Psoas muscle (tissue), 8 donors: Measurements from ENCODE around the gene SZRD1. TPM values are rescaled to one million over a fixed set of nuclear protein-coding genes. Genes with fewer than 3 reads are reported as not detected.

ENCODE experiments used
- ATAC-seq, 4 donors: fragments of 200-7000 bp; cut with Tn5 transposase; one replicate each; pipeline ENCODE4 v1.9.1; 2020; ENCODE audit warnings: moderate library complexity in 3 of 4, mild to moderate bottlenecking in 2 of 4
- DNase-seq, 2 donors: peaks; one replicate each; pipeline ENCODE4 v3.0.0-alpha.2; 2020
- H3K27ac ChIP-seq: fragments of 200-600 bp; one replicate; pipeline ENCODE4 v1.8.0; 2022
- H3K27me3 ChIP-seq, 3 donors: fragments of 200-600 bp in 1 of 3; one replicate each; pipeline versions ENCODE4 v1.6.1 to v1.8.0; 2013 to 2022; ENCODE audit warnings: low read length in 2 of 3, mild to moderate bottlenecking in 2 of 3, moderate library complexity in 1 of 3; ENCODE audit not compliant: insufficient read depth in 3 of 3
- H3K36me3 ChIP-seq, 2 donors: fragments of 200-600 bp in 1 of 2; one replicate each; pipeline versions ENCODE4 v1.6.1 to v1.8.0; 2013 to 2022; ENCODE audit warnings: low read depth in 1 of 2, mild to moderate bottlenecking in 1 of 2, moderate library complexity in 1 of 2; ENCODE audit not compliant: insufficient read depth in 1 of 2
- H3K4me1 ChIP-seq: fragments of 200-600 bp; one replicate; pipeline ENCODE4 v1.8.0; 2022
- H3K4me3 ChIP-seq: fragments of 200-600 bp; one replicate; pipeline ENCODE4 v1.8.0; 2022; ENCODE audit warnings: mild to moderate bottlenecking
- H3K9me3 ChIP-seq: fragments of 200-600 bp; one replicate; pipeline ENCODE4 v1.8.0; 2022
- CTCF ChIP-seq: fragments of 200-600 bp; IDR thresholded peaks from one replicate; pipeline ENCODE4 v1.8.0; 2022; ENCODE audit warnings: antibody characterized with exemption
- WGBS, 3 donors: extraction: QIAGEN DNeasy Blood & Tissue Kit; methylation state at CpG; one replicate each; pipeline versions ENCODE4 v1.1.6 to v1.1.7; 2013; 5-methylcytosine and 5-hydroxymethylcytosine counted together
- intact Hi-C, 2 donors: fragments of 100-400 bp; cut with DNase I; formaldehyde crosslinking; loops; one replicate each; pipeline versions ENCODE4 v1.11.0 to v1.14.2; 2022
- polyA plus RNA-seq, 3 donors: library from polyadenylated mRNA; stranded (reverse); fragments of 200-250 nt; gene quantifications; one replicate each; pipeline ENCODE4 v1.2.3, GENCODE V29; 2013
- total RNA-seq, 4 donors: library from RNA; stranded (reverse); fragmentation: NEBNext Ultra II Directional in 2 of 4; extraction: Animal tissue kit (Norgen Biotek cat#: 25700) in 2 of 4; gene quantifications; one replicate each; pipeline versions ENCODE4 v1.2.1 to v1.2.4, GENCODE V29; 2021 to 2023
- donor health status: healthy with polysubstance abuse.
- donor health status: DM: no; HTN: no; CAD: no; lungs with moderate emphysema.
- donor health status: Bipolar disorder and iron deficiency.
- donor health status: healthy.
- donor health status: DM: yes; HTN: yes; CAD: no.
- donor health status: DM: no; HTN: no; CAD: no.
- donor health status: DM: no; HTN: no; CAD: no.
- donor health status: DM: yes; HTN: yes; CAD: no.

The SZRD1 gene
- total and polyA plus RNA-seq, 7 donors: 75.9 to 184 (median 142) TPM

DNA sequence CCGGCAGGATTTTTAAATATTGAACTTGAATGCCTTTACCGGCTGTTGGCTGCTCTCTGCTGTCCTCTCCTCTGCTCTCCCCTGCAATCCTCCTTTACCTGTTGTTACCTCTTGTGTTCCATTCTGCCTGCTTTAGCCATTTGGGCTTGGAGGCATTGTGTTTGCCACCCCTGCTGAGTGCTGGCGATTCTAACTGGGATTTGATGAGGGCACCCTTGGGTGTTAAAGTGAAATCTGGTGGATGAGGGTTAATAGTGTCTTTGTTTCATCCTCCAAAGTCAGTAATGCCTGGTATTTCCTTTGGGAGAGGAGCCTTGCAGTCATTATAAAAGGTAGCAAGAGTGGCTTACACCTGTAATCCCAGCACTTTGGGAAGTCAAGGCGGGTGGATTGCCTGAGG is 9.9 kb downstream of the SZRD1 start:
- peaks cover 72% of the 10 kb centered on the region for H3K4me1 ChIP-seq
- no peak for TF ChIP-seq CTCF
- H3K27ac ChIP-seq: peak overlapping the region; percentile 46
- intact Hi-C loops: no loop called here
- DNase-seq (no peak), ATAC-seq (no peak)
- no peaks in the 10 kb centered on the region for H3K27me3 ChIP-seq
- H3K36me3 ChIP-seq: no peaks in the 10 kb centered on the region
- no peak overlapping the region for H3K4me3 ChIP-seq
- no peaks in the 10 kb centered on the region for H3K9me3 ChIP-seq
- WGBS, 3 donors: 60 to 80% (median 62%) methylated on average over 4 of the region's 4 CpGs

- Histone ChIP-seq H3K9me3 (no peaks in the 10 kb centered on the region), H3K4me3 (no peak overlapping the region), H3K4me1 (peaks cover 62% of the 10 kb centered on the region), H3K27me3 (no peaks in the 10 kb centered on the region), H3K27ac (peak overlapping the region; percentile 46), H3K36me3 (no peaks in the 10 kb centered on the region)
- DNase-seq: no peak
- intact Hi-C loops: no loop called here
- no peak for TF ChIP-seq CTCF
- ATAC-seq: peak; percentile 32 to 61 (median 42)
- WGBS, 3 donors: 39 to 49% (median 39%) methylated on average over 7 of the region's 7 CpGs
Observed at GRCh38 chr1:16378443-16378842, 11.4 kb downstream of the SZRD1 start.

- Histone ChIP-seq H3K4me3 (no peak overlapping the region), H3K9me3 (no peaks in the 10 kb centered on the region), H3K36me3 (no peaks in the 10 kb centered on the region), H3K27me3 (no peaks in the 10 kb centered on the region), H3K27ac (no peak overlapping the region), H3K4me1 (peaks cover 62% of the 10 kb centered on the region)
- ATAC-seq (no peak), DNase-seq (no peak)
- TF ChIP-seq CTCF: no peak
- 65 to 89% (median 68%) methylated on average over 4 of the region's 4 CpGs for WGBS, 3 donors
- intact Hi-C loops: no loop called here
Observed at GRCh38 chr1:16380868-16381267, 13.8 kb downstream of the SZRD1 start.

GRCh38 chr1:16383888-16384287 is 16.8 kb downstream of the SZRD1 start:
- DNase-seq: no peak
- 69 to 91% (median 73%) methylated on average over 5 of the region's 5 CpGs for WGBS, 3 donors
- intact Hi-C loops: no loop called here
- TF ChIP-seq CTCF: no peak
- H3K27me3 ChIP-seq: no peaks in the 10 kb centered on the region
- H3K9me3 ChIP-seq: no peaks in the 10 kb centered on the region
- no peak for ATAC-seq
- peak overlapping the region; percentile 78 for H3K27ac ChIP-seq
- no peaks in the 10 kb centered on the region for H3K36me3 ChIP-seq
- H3K4me3 ChIP-seq: no peak overlapping the region
- H3K4me1 ChIP-seq: peaks cover 55% of the 10 kb centered on the region
